Right lobe of liver (tissue), 6 donors: Measurements from ENCODE around the gene HHATL. TPM values are rescaled to one million over a fixed set of nuclear protein-coding genes. Genes with fewer than 3 reads are reported as not detected.

Source experiments
- ATAC-seq, 4 donors: fragments of 200-7000 bp; cut with Tn5 transposase; one replicate each; pipeline ENCODE4 v1.9.1; 2020; ENCODE audit warnings: mild to moderate bottlenecking in 4 of 4, moderate library complexity in 4 of 4
- DNase-seq, 3 donors: peaks; one replicate each; pipeline ENCODE4 v3.0.0-alpha.2; 2020
- H3K27ac ChIP-seq, 3 donors: fragments of 200-600 bp; one replicate each; pipeline ENCODE4 v1.8.0; 2022
- H3K27me3 ChIP-seq, 2 donors: fragments of 200-600 bp; one replicate each; pipeline ENCODE4 v1.8.0; 2022
- H3K36me3 ChIP-seq, 4 donors: fragments of 200-600 bp; sonication (generic) in 1 of 4; one replicate each; pipeline versions ENCODE4 v1.5.1 to v1.8.0; 2017 to 2022; ENCODE audit warnings: control low read depth in 1 of 4
- H3K4me1 ChIP-seq, 4 donors: fragments of 200-600 bp; sonication (generic) in 1 of 4; one replicate each; pipeline versions ENCODE4 v1.5.1 to v1.8.0; 2017 to 2022; ENCODE audit warnings: control low read depth in 1 of 4
- H3K4me3 ChIP-seq, 3 donors: fragments of 200-600 bp; one replicate each; pipeline ENCODE4 v1.8.0; 2022
- H3K9me3 ChIP-seq, 4 donors: fragments of 200-600 bp; sonication (generic) in 1 of 4; one replicate each; pipeline versions ENCODE4 v1.5.1 to v1.8.0; 2017 to 2022; ENCODE audit warnings: control low read depth in 1 of 4
- CTCF ChIP-seq, 4 donors: fragments of 200-600 bp in 3 of 4; fragments of 450-650 bp in 1 of 4; IDR thresholded peaks; one replicate each; pipeline versions ENCODE4 v1.5.1 to v1.8.0; 2016 to 2022; ENCODE audit warnings: antibody characterized with exemption in 4 of 4, mild to moderate bottlenecking in 2 of 4
- POLR2A ChIP-seq: fragments of 450-650 bp; IDR thresholded peaks from one replicate; pipeline ENCODE4 v1.6.1; 2017; ENCODE audit warnings: antibody characterized with exemption, mild to moderate bottlenecking
- WGBS: methylation state at CpG from one replicate; pipeline ENCODE4 v1.1.6; 2018; ENCODE audit warnings: low coverage, low lambda C conversion rate; ENCODE audit not compliant: insufficient coverage; ENCODE audit errors: missing lambda C conversion rate; 5-methylcytosine and 5-hydroxymethylcytosine counted together
- intact Hi-C, 2 donors: fragments of 100-400 bp; cut with DNase I; formaldehyde crosslinking; loops; one replicate each; pipeline versions ENCODE4 v1.11.2 to v1.14.1; 2022
- total RNA-seq, 6 experiments: library from RNA; depleted of rRNA in 2 of 6; stranded (reverse); fragments of >200 nt in 2 of 6; fragmentation: NEBNext Ultra II Directional in 3 of 6; extraction: Animal tissue kit (Norgen Biotek cat#: 25700) in 3 of 6; gene quantifications; one replicate each; pipeline versions ENCODE4 v1.1.0 to v1.2.4, GENCODE V29; 2016 to 2023
- donor health status: DM: no; HTN: yes; CAD: no.
- donor health status: DM: no; HTN: no; CAD: no.
- donor health status: DM: no; HTN: no; CAD: no.
- donor health status: DM: no; HTN: yes; CAD: no.
- donor health status: DM: no; HTN: yes; CAD: no.

Gene HHATL
- total RNA-seq, 6 experiments from 2014 or later: 0.29 to 1.0 (median 0.60) TPM; not detected in 3

GRCh38 chr3:42719002-42719401, 16.4 kb upstream of the HHATL start:
- intact Hi-C loops: no loop called here
- no peaks in the 10 kb centered on the region for H3K9me3 ChIP-seq
- TF ChIP-seq POLR2A (no peak), CTCF (IDR thresholded peaks at IDR 0.05) (no peak)
- DNase-seq (no peak), ATAC-seq (no peak)
- peaks cover 0 to 4% (median 0%) of the 10 kb centered on the region in 4 donors for H3K4me1 ChIP-seq
- WGBS: 78% methylated on average over 3 of the region's 6 CpGs
- H3K27ac ChIP-seq: no peak overlapping the region
- no peaks in the 10 kb centered on the region for H3K36me3 ChIP-seq
- no peaks in the 10 kb centered on the region for H3K27me3 ChIP-seq
- no peak overlapping the region for H3K4me3 ChIP-seq

DNA sequence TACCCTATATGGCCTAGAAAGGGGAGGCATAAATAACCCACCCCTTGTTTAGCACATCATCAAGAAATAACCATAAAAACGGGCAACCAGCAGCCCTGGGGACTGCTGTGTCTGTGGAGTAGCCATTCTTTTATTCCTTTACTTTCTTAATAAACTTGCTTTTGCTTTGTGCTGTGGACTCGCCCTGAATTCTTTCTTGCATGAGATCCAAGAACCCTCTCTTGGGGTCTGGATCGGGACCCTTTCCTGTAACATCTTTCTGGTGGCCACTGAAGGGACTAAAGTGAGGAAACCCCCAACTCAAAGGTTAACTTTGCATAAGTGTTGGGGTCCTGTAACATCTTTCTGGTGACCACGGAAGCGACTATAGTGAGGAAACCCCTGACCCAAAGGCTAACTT, 15.7 kb upstream of the HHATL start:
- no peak overlapping the region for H3K4me3 ChIP-seq
- H3K27me3 ChIP-seq: no peaks in the 10 kb centered on the region
- DNase-seq (no peak), ATAC-seq (no peak)
- intact Hi-C loops: no loop called here
- no peak overlapping the region for H3K27ac ChIP-seq
- peaks cover 0 to 4% (median 0%) of the 10 kb centered on the region in 4 donors for H3K4me1 ChIP-seq
- H3K36me3 ChIP-seq: no peaks in the 10 kb centered on the region
- TF ChIP-seq CTCF (IDR thresholded peaks at IDR 0.05): no peak
- no peak for TF ChIP-seq POLR2A
- WGBS: 68% methylated on average over 5 of the region's 5 CpGs
- no peaks in the 10 kb centered on the region for H3K9me3 ChIP-seq

- no peak overlapping the region for H3K4me3 ChIP-seq
- no peak for DNase-seq
- no peaks in the 10 kb centered on the region for H3K9me3 ChIP-seq
- H3K27ac ChIP-seq: no peak overlapping the region
- no peaks in the 10 kb centered on the region for H3K27me3 ChIP-seq
- intact Hi-C loops: no loop called here
- peaks cover 0 to 4% (median 0%) of the 10 kb centered on the region in 4 donors for H3K4me1 ChIP-seq
- no peaks in the 10 kb centered on the region for H3K36me3 ChIP-seq
- 89% methylated on average over 4 of the region's 6 CpGs for WGBS
- TF ChIP-seq POLR2A (no peak), CTCF (IDR thresholded peaks at IDR 0.05) (no peak)
- no peak for ATAC-seq
Measured at GRCh38 chr3:42717306-42717705, 14.7 kb upstream of the HHATL start.

DNA sequence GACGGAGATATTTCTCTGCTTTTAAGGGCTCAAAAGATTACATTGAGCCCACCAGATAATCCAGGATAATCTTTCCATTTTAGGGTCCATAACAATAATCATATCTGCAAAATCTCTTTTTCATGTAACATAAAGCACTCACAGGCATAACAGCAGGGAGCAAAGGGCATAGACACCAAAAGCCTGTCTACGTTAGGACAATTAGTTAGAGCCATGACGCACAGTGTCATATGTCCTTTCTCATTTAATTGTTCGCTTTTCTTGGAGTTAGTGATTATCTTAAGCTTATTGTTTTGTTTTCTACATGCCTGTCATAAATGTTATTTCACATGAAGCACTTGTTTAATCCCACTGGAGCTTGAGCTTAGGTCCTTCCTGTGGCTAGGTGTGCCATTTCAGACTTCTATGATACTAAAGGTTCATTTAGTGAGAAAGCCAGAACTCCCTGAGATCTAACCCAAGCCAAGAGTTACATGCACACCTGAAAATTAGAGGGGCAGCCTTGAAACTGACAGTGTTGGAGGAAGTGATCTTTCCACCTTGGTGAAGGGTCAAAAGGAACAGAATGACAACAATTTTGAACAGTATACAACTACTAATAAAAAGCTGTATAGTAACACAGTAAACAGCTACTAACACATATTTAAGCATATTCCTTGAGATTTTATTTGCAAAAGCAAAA, 11.7 kb upstream of the HHATL start:
- Histone ChIP-seq H3K27me3 (no peaks in the 10 kb centered on the region), H3K27ac (no peak overlapping the region), H3K9me3 (no peaks in the 10 kb centered on the region), H3K4me3 (no peak overlapping the region), H3K36me3 (no peaks in the 10 kb centered on the region), H3K4me1 (no peaks in the 10 kb centered on the region)
- 82% methylated on average over 3 of the region's 4 CpGs for WGBS
- TF ChIP-seq POLR2A (no peak), CTCF (IDR thresholded peaks at IDR 0.05) (no peak)
- DNase-seq (no peak), ATAC-seq (no peak)
- intact Hi-C loops: no loop called here

- intact Hi-C loops: no loop called here
- ATAC-seq: no peak
- no peak for TF ChIP-seq CTCF (IDR thresholded peaks at IDR 0.05)
- Histone ChIP-seq H3K4me3 (no peak overlapping the region), H3K27me3 (no peaks in the 10 kb centered on the region), H3K36me3 (no peaks in the 10 kb centered on the region), H3K4me1 (no peaks in the 10 kb centered on the region), H3K9me3 (no peaks in the 10 kb centered on the region), H3K27ac (no peak overlapping the region)
- 100% methylated on average over 2 of the region's 2 CpGs for WGBS
- no peak for DNase-seq
Measured at GRCh38 chr3:42713747-42714146, 11.1 kb upstream of the HHATL start.
